ENCODE measurements around the gene CD2BP2.
"Not testable (repeated sequence)": the region's sequence is repeated elsewhere in the genome, so short reads cannot be mapped to it uniquely, and the experiment has no call there.

CD2BP2 gene

DNA sequence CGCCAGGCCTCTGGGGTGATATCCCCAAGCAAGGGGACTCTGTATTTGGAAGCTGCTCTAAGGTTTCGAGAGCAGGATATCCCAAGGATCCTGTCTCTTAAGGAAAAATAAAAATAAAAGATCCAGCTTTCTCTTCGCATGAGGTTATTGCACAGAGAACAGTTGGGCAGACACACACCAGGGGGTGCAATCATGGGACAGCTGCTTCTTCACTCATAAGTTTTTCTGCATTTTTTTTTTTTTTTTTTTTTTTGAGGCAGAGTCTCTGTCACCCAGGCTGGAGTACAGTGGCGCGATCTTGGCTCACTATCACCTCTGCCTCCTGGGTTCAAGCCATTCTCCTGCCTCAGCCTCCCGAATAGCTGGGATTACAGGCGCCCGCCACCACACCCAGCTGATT, 13.1 kb downstream of the CD2BP2 start:
- not testable (repeated sequence) for DNase-seq (ENCODE audit: low read depth)

GRCh38 chr16:30340621-30341020, 14.5 kb downstream of the CD2BP2 start:
- DNase-seq (ENCODE audit: low read depth), result no peak

DNA sequence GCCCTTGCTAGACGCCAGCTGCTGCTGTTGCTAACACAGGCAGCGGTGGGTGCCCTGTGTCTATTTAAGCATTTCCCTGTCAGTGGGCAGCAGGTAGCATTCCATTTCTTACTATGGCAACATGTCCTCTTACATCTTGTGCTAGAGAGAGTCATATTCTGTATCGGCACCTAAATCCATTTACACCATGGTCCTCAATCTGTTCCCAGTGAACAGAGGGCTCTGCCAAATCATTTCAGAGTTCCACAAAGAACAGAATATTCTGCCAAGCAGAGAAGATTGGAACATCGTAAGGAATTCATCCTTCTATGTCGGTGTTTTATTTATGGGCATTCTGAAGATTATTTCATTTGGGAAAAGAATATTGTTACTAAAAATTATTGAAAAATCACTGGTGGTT, 16.4 kb downstream of the CD2BP2 start:
- DNase-seq (ENCODE audit: low read depth), result not testable (repeated sequence)

- not testable (repeated sequence) for DNase-seq (ENCODE audit: low read depth)
Measured at GRCh38 chr16:30337964-30338357, 17.1 kb downstream of the CD2BP2 start.

- peak; percentile 47 for DNase-seq (ENCODE audit: low read depth)
Measured at GRCh38 chr16:30335598-30336474, 19.3 kb downstream of the CD2BP2 start.

- DNase-seq (ENCODE audit: low read depth), result peak; percentile 79
Measured at GRCh38 chr16:30335028-30335597, 20.0 kb downstream of the CD2BP2 start.

- DNase-seq (ENCODE audit: low read depth), result peak; percentile 84
Measured at GRCh38 chr16:30334473-30334989, 20.6 kb downstream of the CD2BP2 start.

GRCh38 chr16:30324220-30324619, 30.9 kb downstream of the CD2BP2 start:
- DNase-seq (ENCODE audit: low read depth), result not testable (repeated sequence)

DNA sequence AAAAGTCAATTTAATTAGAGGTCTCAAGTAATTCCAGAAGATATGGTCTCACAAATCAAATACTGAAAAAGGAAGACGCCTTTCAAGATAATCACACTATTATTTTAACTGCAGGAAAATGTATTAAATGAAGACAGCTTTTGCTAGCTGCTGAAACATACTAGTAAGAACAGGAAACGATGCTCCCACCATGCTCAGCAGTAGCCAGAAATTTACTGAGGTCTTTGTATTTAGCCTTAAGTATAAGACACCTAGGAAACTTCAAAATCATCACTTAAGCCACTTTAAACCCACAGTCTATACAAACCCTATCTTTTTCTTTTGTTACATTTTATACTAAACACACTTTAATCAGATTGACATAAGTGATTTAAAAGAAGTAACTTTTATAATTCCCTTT, 36.5 kb downstream of the CD2BP2 start:
- DNase-seq (ENCODE audit: low read depth), result not testable (repeated sequence)

- DNase-seq (ENCODE audit: low read depth), result not testable (repeated sequence)
Measured at GRCh38 chr16:30310937-30311336, 44.2 kb downstream of the CD2BP2 start.

GRCh38 chr16:30309255-30309654, 45.9 kb downstream of the CD2BP2 start:
- not testable (repeated sequence) for DNase-seq (ENCODE audit: low read depth)
